ENCODE measurements around the gene ST6GALNAC6.

ST6GALNAC6 gene

DNA sequence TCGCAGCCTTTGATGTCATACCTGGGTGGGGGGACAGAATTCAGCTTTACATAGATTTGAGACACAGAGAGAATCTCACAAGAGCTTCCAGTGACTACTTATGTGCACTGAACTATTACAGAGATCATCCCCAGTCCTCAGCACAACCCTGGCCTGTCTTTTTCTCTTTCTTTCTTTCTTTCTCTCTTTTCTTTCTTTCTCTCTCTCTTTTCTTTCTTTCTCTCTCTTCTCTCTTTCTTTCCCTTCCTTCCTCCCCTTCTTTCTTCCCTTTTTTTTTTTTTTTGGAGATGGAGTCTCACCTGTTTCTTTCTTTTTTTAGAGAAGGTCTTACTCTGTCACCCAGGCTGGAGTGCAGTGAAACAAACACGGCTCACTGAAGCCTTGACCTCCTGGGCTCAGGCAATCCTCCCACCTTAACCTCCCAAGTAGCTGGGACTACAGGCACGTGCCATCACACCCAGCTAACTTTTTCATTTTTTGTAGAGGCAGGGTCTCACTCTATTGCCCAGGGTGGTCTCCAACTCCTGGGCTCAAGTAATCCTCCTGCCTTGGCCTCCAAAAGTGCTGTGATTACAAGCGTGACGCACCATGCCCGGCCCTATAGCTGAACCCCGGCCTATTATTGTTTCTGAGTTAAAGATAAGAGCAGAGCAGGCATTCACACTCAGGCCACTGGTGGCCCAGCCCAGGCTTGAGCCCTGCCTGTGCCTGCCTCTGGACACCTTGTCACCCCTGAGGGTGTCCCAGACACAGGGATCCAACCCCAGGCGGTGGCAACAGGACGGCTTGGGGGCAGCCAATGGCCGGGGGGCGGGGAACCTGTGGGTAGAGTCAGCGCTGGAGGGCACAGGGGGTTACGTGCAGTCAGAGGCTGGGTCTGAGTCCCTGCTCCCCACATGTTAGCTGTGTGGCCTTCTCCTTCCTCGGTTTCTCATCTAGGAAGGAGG lies 26.8 kb upstream of the ST6GALNAC6 start:
- TF ChIP-seq FOXM1 (IDR thresholded peaks at IDR 0.05; ENCODE audit: borderline replicate concordance) (no peak), CTBP1 (IDR thresholded peaks at IDR 0.05; ENCODE audit: borderline replicate concordance) (no peak), ELF4 (IDR thresholded peaks at IDR 0.05) (no peak), LEF1 (IDR thresholded peaks at IDR 0.05; ENCODE audit: borderline replicate concordance) (no peak), ZNF384 (IDR thresholded peaks at IDR 0.05) (no peak), FOXK2 (IDR thresholded peaks at IDR 0.05) (no peak), BHLHE40 (IDR thresholded peaks at IDR 0.05; ENCODE audit: borderline replicate concordance) (no peak), FOXA1 (IDR thresholded peaks at IDR 0.05) (no peak), SP1 (IDR thresholded peaks at IDR 0.05) (no peak), HDGF (IDR thresholded peaks at IDR 0.05; ENCODE audit: borderline replicate concordance) (no peak), NFRKB (IDR thresholded peaks at IDR 0.05) (no peak), L3MBTL2 (conservative IDR thresholded peaks at IDR 0.05) (no peak), ARNT (IDR thresholded peaks at IDR 0.05) (no peak), TARDBP (IDR thresholded peaks at IDR 0.05) (no peak), SUZ12 (IDR thresholded peaks at IDR 0.05) (no peak)
- TF ChIP-seq, protein P1, sequence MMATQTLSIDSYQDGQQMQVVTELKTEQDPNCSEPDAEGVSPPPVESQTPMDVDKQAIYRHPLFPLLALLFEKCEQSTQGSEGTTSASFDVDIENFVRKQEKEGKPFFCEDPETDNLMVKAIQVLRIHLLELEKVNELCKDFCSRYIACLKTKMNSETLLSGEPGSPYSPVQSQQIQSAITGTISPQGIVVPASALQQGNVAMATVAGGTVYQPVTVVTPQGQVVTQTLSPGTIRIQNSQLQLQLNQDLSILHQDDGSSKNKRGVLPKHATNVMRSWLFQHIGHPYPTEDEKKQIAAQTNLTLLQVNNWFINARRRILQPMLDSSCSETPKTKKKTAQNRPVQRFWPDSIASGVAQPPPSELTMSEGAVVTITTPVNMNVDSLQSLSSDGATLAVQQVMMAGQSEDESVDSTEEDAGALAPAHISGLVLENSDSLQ (IDR thresholded peaks at IDR 0.05): no peak
- CTCF ChIA-PET: no interaction called here
- DNase-seq (ENCODE audit: extremely low spot score): no peak
- POLR2A ChIA-PET: interaction anchor here (1.8 kb wide), 1 partner anchor 56 kb away, joined by 5 read pairs; no protein-coding TSS in a partner anchor

DNA sequence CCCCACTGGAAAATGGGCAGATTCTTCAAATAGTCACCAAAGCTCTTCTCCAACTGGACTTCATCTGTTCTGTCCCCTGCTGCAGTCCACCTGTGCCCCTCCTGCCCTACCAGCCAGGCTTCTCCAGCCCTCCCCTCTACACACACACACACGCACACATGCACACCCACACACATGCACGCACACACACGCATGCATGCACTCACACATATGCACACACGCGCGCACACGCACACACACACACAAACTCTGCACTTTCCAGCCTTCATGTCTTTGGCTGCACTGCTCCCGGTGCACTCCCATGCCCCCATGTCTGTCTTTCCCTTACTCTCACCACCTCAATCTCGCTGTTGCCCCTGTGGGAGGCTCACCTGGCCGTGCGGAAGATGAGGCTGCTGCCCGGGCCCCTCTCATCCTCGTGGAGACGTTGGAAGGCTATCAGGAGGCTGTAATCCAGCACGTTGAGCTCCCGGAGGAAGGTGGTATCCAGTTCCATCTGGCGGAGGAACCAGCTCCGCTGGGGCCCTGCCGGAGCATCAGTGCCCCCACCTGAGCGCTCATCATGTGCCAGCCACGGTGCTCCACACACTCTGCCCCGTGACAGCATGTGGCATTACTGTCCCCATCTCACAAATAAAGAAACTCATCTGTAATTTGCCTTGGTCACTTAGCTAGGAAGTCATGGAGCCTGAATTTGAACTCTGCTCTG lies 25.5 kb upstream of the ST6GALNAC6 start:
- DNase-seq (ENCODE audit: extremely low spot score): no peak
- ChIA-PET POLR2A (interaction anchor here (1.8 kb wide), 1 partner anchor 55 kb away, joined by 5 read pairs; no protein-coding TSS in a partner anchor), CTCF (interaction anchor here (0.6 kb wide), 1 partner anchor 192 kb away, joined by 3 read pairs; no protein-coding TSS in a partner anchor)
- TF ChIP-seq CTBP1 (IDR thresholded peaks at IDR 0.05; ENCODE audit: borderline replicate concordance) (no peak), HDGF (IDR thresholded peaks at IDR 0.05; ENCODE audit: borderline replicate concordance) (no peak), ARNT (IDR thresholded peaks at IDR 0.05) (no peak), BHLHE40 (IDR thresholded peaks at IDR 0.05; ENCODE audit: borderline replicate concordance) (no peak), TARDBP (IDR thresholded peaks at IDR 0.05) (no peak), NFRKB (IDR thresholded peaks at IDR 0.05) (no peak), ELF4 (IDR thresholded peaks at IDR 0.05) (no peak), L3MBTL2 (conservative IDR thresholded peaks at IDR 0.05) (no peak), LEF1 (IDR thresholded peaks at IDR 0.05; ENCODE audit: borderline replicate concordance) (no peak), ZNF384 (IDR thresholded peaks at IDR 0.05) (no peak), FOXK2 (IDR thresholded peaks at IDR 0.05) (no peak), FOXM1 (IDR thresholded peaks at IDR 0.05; ENCODE audit: borderline replicate concordance) (no peak), SP1 (IDR thresholded peaks at IDR 0.05) (no peak), SUZ12 (IDR thresholded peaks at IDR 0.05) (no peak), FOXA1 (IDR thresholded peaks at IDR 0.05) (no peak)
- TF ChIP-seq, protein P1 (IDR thresholded peaks at IDR 0.05): no peak

DNA sequence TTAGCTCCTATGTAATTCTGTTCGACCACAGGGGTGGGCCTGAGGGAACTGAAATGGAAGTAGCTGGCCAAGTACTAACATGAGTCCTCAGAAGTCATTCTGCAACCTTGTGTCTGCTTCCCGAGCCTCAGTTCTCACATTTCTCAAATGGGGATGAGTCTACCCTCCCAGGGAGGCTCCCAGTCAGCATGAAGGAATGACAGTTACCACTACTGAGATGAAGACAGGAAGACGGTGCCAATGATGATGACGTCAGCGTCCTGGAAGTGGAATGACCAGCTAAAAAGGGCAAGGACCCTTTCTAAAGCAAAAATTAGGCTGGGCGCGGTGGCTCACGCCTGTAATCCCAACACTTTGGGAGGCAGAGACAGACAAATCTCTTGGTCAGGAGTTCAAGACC lies 24.4 kb upstream of the ST6GALNAC6 start:
- DNase-seq (ENCODE audit: extremely low spot score): no peak
- no peak for TF ChIP-seq L3MBTL2 (conservative IDR thresholded peaks at IDR 0.05)
- TF ChIP-seq LEF1 (IDR thresholded peaks at IDR 0.05; ENCODE audit: borderline replicate concordance): no peak
- no peak for TF ChIP-seq FOXK2 (IDR thresholded peaks at IDR 0.05)
- TF ChIP-seq TARDBP (IDR thresholded peaks at IDR 0.05): no peak
- TF ChIP-seq ARNT (IDR thresholded peaks at IDR 0.05): no peak
- TF ChIP-seq ZNF384 (IDR thresholded peaks at IDR 0.05): no peak
- no peak for TF ChIP-seq FOXM1 (IDR thresholded peaks at IDR 0.05; ENCODE audit: borderline replicate concordance)
- TF ChIP-seq BHLHE40 (IDR thresholded peaks at IDR 0.05; ENCODE audit: borderline replicate concordance): no peak
- no peak for TF ChIP-seq HDGF (IDR thresholded peaks at IDR 0.05; ENCODE audit: borderline replicate concordance)
- no peak for TF ChIP-seq SUZ12 (IDR thresholded peaks at IDR 0.05)
- TF ChIP-seq CTBP1 (IDR thresholded peaks at IDR 0.05; ENCODE audit: borderline replicate concordance): no peak
- TF ChIP-seq NFRKB (IDR thresholded peaks at IDR 0.05): no peak
- ChIA-PET POLR2A (no interaction called here), CTCF (no interaction called here)

DNA sequence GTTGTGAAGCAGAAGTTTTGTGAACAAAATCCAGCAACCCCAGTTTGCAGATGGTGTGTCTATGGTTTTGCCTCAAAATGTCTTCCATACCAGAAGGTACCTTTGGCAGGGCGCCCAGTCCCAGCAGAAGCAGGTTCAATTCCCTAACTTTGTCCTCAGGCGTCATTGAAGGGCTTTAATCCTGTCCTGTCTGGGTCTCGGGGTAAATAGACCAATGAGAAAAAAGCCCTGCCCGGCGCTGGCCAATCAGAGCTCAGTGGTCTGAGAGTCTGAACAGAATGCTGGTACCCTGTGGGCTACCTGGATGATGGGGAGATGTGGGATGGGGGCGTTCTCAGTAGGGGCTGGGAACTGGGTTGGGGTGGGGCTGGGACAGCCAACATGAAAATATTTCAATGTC lies 23.6 kb upstream of the ST6GALNAC6 start:
- ChIA-PET POLR2A (no interaction called here), CTCF (no interaction called here)
- no peak for DNase-seq (ENCODE audit: extremely low spot score)
- TF ChIP-seq, protein P1 (IDR thresholded peaks at IDR 0.05): no peak
- TF ChIP-seq NFRKB (IDR thresholded peaks at IDR 0.05): no peak
- no peak for TF ChIP-seq SUZ12 (IDR thresholded peaks at IDR 0.05)

DNA sequence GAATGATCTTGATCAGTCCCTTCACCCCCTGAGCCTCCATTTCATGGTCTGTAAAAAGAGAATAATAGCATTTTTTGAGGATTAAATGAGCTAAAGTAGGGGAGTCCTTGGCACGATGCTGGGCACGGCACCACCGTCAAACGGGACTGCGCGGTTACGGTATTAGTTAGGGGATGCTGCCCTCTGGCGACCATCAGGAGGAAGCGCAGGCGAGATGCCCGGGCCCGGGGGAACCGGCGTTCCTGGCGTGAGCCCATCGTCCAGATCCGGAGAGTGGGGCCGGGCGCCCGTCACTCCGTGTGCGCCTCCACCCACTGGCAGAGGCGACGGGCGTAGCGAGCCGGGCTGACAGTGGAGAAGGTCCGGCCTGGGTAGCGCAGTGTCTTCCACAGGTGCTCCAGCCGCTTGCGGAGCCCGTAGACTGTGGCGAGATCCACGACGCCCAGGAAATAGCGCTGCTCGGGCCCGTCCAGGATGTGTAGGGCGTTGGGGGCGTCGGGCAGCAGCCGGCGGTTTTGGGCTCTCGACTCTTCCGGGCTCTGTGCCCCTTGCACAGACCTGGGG lies 22.2 kb upstream of the ST6GALNAC6 start:
- ChIA-PET POLR2A (interaction anchor here (0.7 to 1.5 kb wide), 5 partner anchors 20 to 187 kb away, joined by 3 to 4 read pairs (median 3); partner anchors contain the start of genes CDK9 and TOR2A), CTCF (interaction anchor here (0.8 to 1.4 kb wide), 8 partner anchors 8 to 184 kb away, joined by 3 to 8 read pairs (median 3); partner anchors contain the start of gene PIP5KL1)
- DNase-seq (ENCODE audit: extremely low spot score): peak; percentile 79
- TF ChIP-seq HDGF (IDR thresholded peaks at IDR 0.05; ENCODE audit: borderline replicate concordance) (no peak), L3MBTL2 (conservative IDR thresholded peaks at IDR 0.05) (no peak), ARNT (IDR thresholded peaks at IDR 0.05) (no peak), ZNF384 (IDR thresholded peaks at IDR 0.05) (no peak), NFRKB (IDR thresholded peaks at IDR 0.05) (no peak)
